ENCODE measurements around the gene ELFN1.

The ELFN1 gene

GRCh38 chr7:1675036-1675671, 5.1 kb downstream of the ELFN1 start:
- Mint-ChIP-seq H3K27ac (no peak overlapping the region), H3K27me3 (peaks cover 60% of the 10 kb centered on the region), H3K4me1 (no peaks in the 10 kb centered on the region), H3K4me3 (no peak overlapping the region), H3K9me3 (no peaks in the 10 kb centered on the region), H3K36me3 (no peaks in the 10 kb centered on the region)
- no peak for ATAC-seq

- H3K4me1 Mint-ChIP-seq = no peaks in the 10 kb centered on the region
- no peak overlapping the region for H3K4me3 Mint-ChIP-seq
- H3K9me3 Mint-ChIP-seq = no peaks in the 10 kb centered on the region
- H3K36me3 Mint-ChIP-seq = no peaks in the 10 kb centered on the region
- H3K27me3 Mint-ChIP-seq = peaks cover 59% of the 10 kb centered on the region
- H3K27ac Mint-ChIP-seq = no peak overlapping the region
- no peak for ATAC-seq
These were observed 5.8 kb downstream of the ELFN1 start for GRCh38 chr7:1675673-1676549.

- Mint-ChIP-seq H3K4me1 (peaks cover 1% of the 10 kb centered on the region), H3K36me3 (no peaks in the 10 kb centered on the region), H3K27ac (no peak overlapping the region), H3K27me3 (peaks cover 52% of the 10 kb centered on the region), H3K9me3 (no peaks in the 10 kb centered on the region), H3K4me3 (no peak overlapping the region)
- ATAC-seq = no peak
These were observed 6.5 kb downstream of the ELFN1 start for GRCh38 chr7:1676550-1677078.

- peaks cover 44% of the 10 kb centered on the region for H3K27me3 Mint-ChIP-seq
- no peak overlapping the region for H3K27ac Mint-ChIP-seq
- peak; percentile 6 for ATAC-seq
- peaks cover under 1% of the 10 kb centered on the region for H3K9me3 Mint-ChIP-seq
- H3K36me3 Mint-ChIP-seq = peaks cover under 1% of the 10 kb centered on the region
- peaks cover 5% of the 10 kb centered on the region for H3K4me1 Mint-ChIP-seq
- H3K4me3 Mint-ChIP-seq = no peak overlapping the region
These were observed 7.4 kb downstream of the ELFN1 start for GRCh38 chr7:1677206-1678080.

GRCh38 chr7:1678081-1678543, 8.0 kb downstream of the ELFN1 start:
- Mint-ChIP-seq H3K9me3 (peaks cover 5% of the 10 kb centered on the region), H3K27me3 (peaks cover 37% of the 10 kb centered on the region), H3K27ac (no peak overlapping the region), H3K4me1 (peaks cover 5% of the 10 kb centered on the region), H3K4me3 (no peak overlapping the region), H3K36me3 (peaks cover 5% of the 10 kb centered on the region)
- peak; percentile 44 for ATAC-seq

- Mint-ChIP-seq H3K9me3 (peaks cover 5% of the 10 kb centered on the region), H3K27me3 (peaks cover 31% of the 10 kb centered on the region), H3K27ac (no peak overlapping the region), H3K4me1 (peaks cover 5% of the 10 kb centered on the region), H3K36me3 (peaks cover 5% of the 10 kb centered on the region), H3K4me3 (no peak overlapping the region)
- no peak for ATAC-seq
These were observed 8.7 kb downstream of the ELFN1 start for GRCh38 chr7:1678571-1679325.

- H3K9me3 Mint-ChIP-seq = peaks cover 9% of the 10 kb centered on the region
- ATAC-seq = no peak
- H3K36me3 Mint-ChIP-seq = peaks cover 5% of the 10 kb centered on the region
- H3K4me3 Mint-ChIP-seq = no peak overlapping the region
- peaks cover 5% of the 10 kb centered on the region for H3K4me1 Mint-ChIP-seq
- H3K27ac Mint-ChIP-seq = no peak overlapping the region
- peaks cover 31% of the 10 kb centered on the region for H3K27me3 Mint-ChIP-seq
These were observed 9.4 kb downstream of the ELFN1 start for GRCh38 chr7:1679326-1679965.

- no peak overlapping the region for H3K4me3 Mint-ChIP-seq
- H3K9me3 Mint-ChIP-seq = peaks cover 14% of the 10 kb centered on the region
- H3K27me3 Mint-ChIP-seq = peaks cover 32% of the 10 kb centered on the region
- no peak for ATAC-seq
- peaks cover 5% of the 10 kb centered on the region for H3K4me1 Mint-ChIP-seq
- no peak overlapping the region for H3K27ac Mint-ChIP-seq
- H3K36me3 Mint-ChIP-seq = peaks cover 9% of the 10 kb centered on the region
These were observed 10.1 kb downstream of the ELFN1 start for GRCh38 chr7:1679966-1680730.

- Mint-ChIP-seq H3K9me3 (peaks cover 22% of the 10 kb centered on the region), H3K4me1 (peaks cover 5% of the 10 kb centered on the region), H3K4me3 (no peak overlapping the region), H3K27ac (no peak overlapping the region), H3K27me3 (peaks cover 26% of the 10 kb centered on the region), H3K36me3 (peaks cover 12% of the 10 kb centered on the region)
- no peak for ATAC-seq
These were observed 11.5 kb downstream of the ELFN1 start for GRCh38 chr7:1681581-1681980.

- no peak overlapping the region for H3K4me3 Mint-ChIP-seq
- ATAC-seq = no peak
These were observed 15.0 kb downstream of the ELFN1 start for GRCh38 chr7:1685000-1685624.

GRCh38 chr7:1688542-1688941, 18.5 kb downstream of the ELFN1 start:
- H3K36me3 Mint-ChIP-seq = peaks cover 6% of the 10 kb centered on the region
- H3K9me3 Mint-ChIP-seq = peaks cover 31% of the 10 kb centered on the region
- H3K27me3 Mint-ChIP-seq = peaks cover 57% of the 10 kb centered on the region
- H3K27ac Mint-ChIP-seq = no peak overlapping the region
- no peak for ATAC-seq
- no peak overlapping the region for H3K4me3 Mint-ChIP-seq
- H3K4me1 Mint-ChIP-seq = no peaks in the 10 kb centered on the region

More at GRCh38 chr7:1685000-1685624, 15.0 kb downstream of the ELFN1 start:
- H3K27me3 Mint-ChIP-seq = peaks cover 37% of the 10 kb centered on the region
- H3K36me3 Mint-ChIP-seq = peaks cover 12% of the 10 kb centered on the region
- peaks cover 29% of the 10 kb centered on the region for H3K9me3 Mint-ChIP-seq
- peaks cover 5% of the 10 kb centered on the region for H3K4me1 Mint-ChIP-seq
- H3K27ac Mint-ChIP-seq = no peak overlapping the region

GRCh38 chr7:1689311-1689710, 19.2 kb downstream of the ELFN1 start:
- Mint-ChIP-seq H3K36me3 (peaks cover 6% of the 10 kb centered on the region), H3K4me3 (no peak overlapping the region), H3K9me3 (peaks cover 28% of the 10 kb centered on the region), H3K27ac (no peak overlapping the region), H3K4me1 (no peaks in the 10 kb centered on the region), H3K27me3 (peaks cover 50% of the 10 kb centered on the region)
- ATAC-seq = no peak

GRCh38 chr7:1690359-1690958, 20.4 kb downstream of the ELFN1 start:
- ATAC-seq = no peak
- peaks cover 19% of the 10 kb centered on the region for H3K9me3 Mint-ChIP-seq
- H3K27ac Mint-ChIP-seq = no peak overlapping the region
- H3K4me1 Mint-ChIP-seq = no peaks in the 10 kb centered on the region
- H3K36me3 Mint-ChIP-seq = no peaks in the 10 kb centered on the region
- H3K27me3 Mint-ChIP-seq = peaks cover 48% of the 10 kb centered on the region
- H3K4me3 Mint-ChIP-seq = no peak overlapping the region

Measured in stimulated activated memory B cell treated with anti-CD40 and anti-IgM and Interleukin-4, amounts not matched to agents 10 μg/mL and 1 μg/mL and 100 μg/mL, for 72 hours (primary cell).